HEK293 (cell line): ENCODE results near the gene BLOC1S1.
A peak's percentile ranks its signal among the peaks of the same experiment; 100 is the strongest.

ENCODE experiments used
- CTCF ChIA-PET: fragments of 350-600 bp; formaldehyde crosslinking; extraction: SDS; loops from one replicate; lab custom pipeline; 2021; ENCODE audit warnings: antibody characterized with exemption; lab: Yijun Ruan, JAX
- POLR2A ChIA-PET: fragments of 300-600 bp; formaldehyde crosslinking; extraction: SDS; loops from one replicate; lab custom pipeline; 2020; ENCODE audit warnings: antibody characterized with exemption, inconsistent platforms; lab: Yijun Ruan, JAX
- H3K27ac ChIP-seq: fragments of 200-500 bp; sonication (Bioruptor generic); 2 replicates; pipeline ENCODE4 v1.5.1; 2014; ENCODE audit warnings: low read depth, low read length, control low read depth, inconsistent platforms; ENCODE audit errors: extremely low read depth
- H3K36me3 ChIP-seq, 2 experiments: fragments of 200-500 bp in 1 of 2; sonication (Bioruptor generic) in 1 of 2; 1 replicate in 1 of 2; 2 replicates in 1 of 2; pipeline ENCODE4 v1.5.1; 2014 to 2017; ENCODE audit warnings: inconsistent platforms in 2 of 2, low read length in 2 of 2; ENCODE audit not compliant: control insufficient read depth in 2 of 2, insufficient read depth in 1 of 2
- H3K4me1 ChIP-seq: fragments of 200-500 bp; sonication (Bioruptor generic); 2 replicates; pipeline ENCODE4 v1.5.1; 2014; ENCODE audit warnings: mild to moderate bottlenecking, low read length, inconsistent platforms; ENCODE audit not compliant: control insufficient read depth, insufficient read depth
- H3K4me3 ChIP-seq: 2 replicates; pipeline ENCODE4 v1.5.1; 2011; ENCODE audit warnings: low read depth, mild to moderate bottlenecking, control low read depth, low read length, moderate library complexity
- H3K9me3 ChIP-seq: fragments of 200-500 bp; sonication (Bioruptor generic); 2 replicates; pipeline ENCODE4 v1.5.1; 2014; ENCODE audit warnings: low read depth, low read length, inconsistent platforms; ENCODE audit not compliant: control insufficient read depth, insufficient read depth
- HIC1 ChIP-seq: fragments of 450-650 bp; formaldehyde crosslinking; IDR thresholded peaks from 2 replicates; pipeline ENCODE4 v1.5.1; 2016; ENCODE audit warnings: missing biosample characterization, missing genetic modification characterization
- KLF1 ChIP-seq: fragments of 450-650 bp; formaldehyde crosslinking; IDR thresholded peaks from 2 replicates; pipeline ENCODE4 v1.5.1; 2016; ENCODE audit warnings: missing biosample characterization, missing genetic modification characterization
- PRDM1 ChIP-seq: fragments of 450-650 bp; formaldehyde crosslinking; IDR thresholded peaks from 2 replicates; pipeline ENCODE4; 2016; ENCODE audit warnings: missing biosample characterization, missing genetic modification characterization
- PRDM10 ChIP-seq: fragments of 450-650 bp; formaldehyde crosslinking; IDR thresholded peaks from 2 replicates; pipeline ENCODE4 v1.5.1; 2016; ENCODE audit warnings: missing biosample characterization, missing genetic modification characterization
- SALL2 ChIP-seq: fragments of 450-650 bp; formaldehyde crosslinking; IDR thresholded peaks from 2 replicates; pipeline ENCODE4 v1.5.0; 2017; ENCODE audit warnings: missing biosample characterization, mild to moderate bottlenecking, missing genetic modification characterization, borderline replicate concordance
- ZBTB8A ChIP-seq: fragments of 450-650 bp; formaldehyde crosslinking; IDR thresholded peaks from 2 replicates; pipeline ENCODE4 v1.5.1; 2016; ENCODE audit warnings: missing biosample characterization, missing genetic modification characterization
- ZNF169 ChIP-seq: fragments of 450-650 bp; formaldehyde crosslinking; IDR thresholded peaks from 2 replicates; pipeline ENCODE4 v1.5.1; 2016; ENCODE audit warnings: missing biosample characterization, missing genetic modification characterization
- ZNF18 ChIP-seq: fragments of 450-650 bp; formaldehyde crosslinking; IDR thresholded peaks from 2 replicates; pipeline ENCODE4 v1.5.1; 2016; ENCODE audit warnings: missing biosample characterization, missing genetic modification characterization
- ZNF2 ChIP-seq: fragments of 450-650 bp; formaldehyde crosslinking; IDR thresholded peaks from 2 replicates; pipeline ENCODE4 v1.5.1; 2016; ENCODE audit warnings: missing biosample characterization, missing genetic modification characterization
- ZNF214 ChIP-seq: fragments of 450-650 bp; formaldehyde crosslinking; IDR thresholded peaks from 2 replicates; pipeline ENCODE4 v1.5.1; 2017; ENCODE audit warnings: missing biosample characterization, mild to moderate bottlenecking, missing genetic modification characterization, borderline replicate concordance
- ZNF221 ChIP-seq: fragments of 450-650 bp; formaldehyde crosslinking; IDR thresholded peaks from 2 replicates; pipeline ENCODE4 v1.5.1; 2017; ENCODE audit warnings: missing biosample characterization, missing genetic modification characterization, borderline replicate concordance
- ZNF248 ChIP-seq: fragments of 450-650 bp; formaldehyde crosslinking; IDR thresholded peaks from 2 replicates; pipeline ENCODE4 v1.5.1; 2017; ENCODE audit warnings: missing biosample characterization, missing genetic modification characterization
- ZNF26 ChIP-seq: fragments of 450-650 bp; formaldehyde crosslinking; IDR thresholded peaks from 2 replicates; pipeline ENCODE4 v1.5.1; 2016; ENCODE audit warnings: missing biosample characterization, missing genetic modification characterization
- ZNF341 ChIP-seq: fragments of 450-650 bp; formaldehyde crosslinking; IDR thresholded peaks from 2 replicates; pipeline ENCODE4; 2016; ENCODE audit warnings: low read depth, missing biosample characterization, missing genetic modification characterization
- ZNF398 ChIP-seq: fragments of 450-650 bp; formaldehyde crosslinking; IDR thresholded peaks from 2 replicates; pipeline ENCODE4 v1.5.1; 2017; ENCODE audit warnings: missing biosample characterization, missing genetic modification characterization
- ZNF580 ChIP-seq: fragments of 450-650 bp; formaldehyde crosslinking; IDR thresholded peaks from 2 replicates; pipeline ENCODE4 v1.5.1; 2016; ENCODE audit warnings: missing biosample characterization, missing genetic modification characterization
- ZNF610 ChIP-seq: fragments of 450-650 bp; formaldehyde crosslinking; IDR thresholded peaks from 2 replicates; pipeline ENCODE4 v1.5.1; 2016; ENCODE audit warnings: missing biosample characterization, missing genetic modification characterization, borderline replicate concordance
- ZNF791 ChIP-seq: fragments of 450-650 bp; formaldehyde crosslinking; IDR thresholded peaks from 2 replicates; pipeline ENCODE4 v1.5.1; 2016; ENCODE audit warnings: missing biosample characterization, missing genetic modification characterization
- ZSCAN23 ChIP-seq: fragments of 450-650 bp; formaldehyde crosslinking; IDR thresholded peaks from 2 replicates; pipeline ENCODE4 v1.5.1; 2016; ENCODE audit warnings: missing biosample characterization, missing genetic modification characterization

Gene BLOC1S1

GRCh38 chr12:55728186-55728938 lies 12.5 kb downstream of the BLOC1S1 start (continued):
- no peak for TF ChIP-seq ZNF580
- no peak; the same call in 1 of the 2 replicates for TF ChIP-seq ZBTB8A (tag by site-specific recombination)
- TF ChIP-seq ZNF248 (tag by site-specific recombination) = no peak
- TF ChIP-seq ZNF2 (tag by site-specific recombination) = no peak
- no peak for TF ChIP-seq ZNF214
- TF ChIP-seq KLF1 (tag by site-specific recombination) = 0 out of 2 replicates have a peak, but pooled peaks have one; percentile 12

- Histone ChIP-seq H3K27ac (peak within 1 kb of the TSS; percentile 91), H3K4me3 (peak within 1 kb of the TSS; percentile 77), H3K36me3 (peaks cover 12 to 36% of the 10 kb centered on the region in 2 experiments), H3K4me1 (no peaks in the 10 kb centered on the region; the same call in 1 of the 2 replicates), H3K9me3 (no peaks in the 10 kb centered on the region)
- ChIA-PET POLR2A (interaction anchor here (0.5 to 2.7 kb wide), 20 partner anchors 9 to 474 kb away, joined by 3 to 24 read pairs (median 5); partner anchors contain the start of genes BLOC1S1, DNAJC14, GDF11 and ITGA7), CTCF (interaction anchor here (0.6 to 2.3 kb wide), 11 partner anchors 8 to 1394 kb away, joined by 3 to 37 read pairs (median 4); partner anchors contain the start of gene RDH5)
- TF ChIP-seq ZNF26 (tag by site-specific recombination) (no peak), ZSCAN23 (tag by site-specific recombination) (no peak), PRDM10 (tag by site-specific recombination) (peak; percentile 84), ZNF791 (tag by site-specific recombination) (no peak), ZNF610 (tag by site-specific recombination) (peak; percentile 46; the same call in 1 of the 2 replicates), SALL2 (no peak), ZNF169 (tag by site-specific recombination) (no peak), HIC1 (tag by site-specific recombination) (peak; percentile 93), ZNF341 (tag by site-specific recombination) (peak; percentile 57), ZNF398 (peak; percentile 74), ZNF18 (tag by site-specific recombination) (no peak), ZNF221 (tag by site-specific recombination) (no peak), ZBTB8A (tag by site-specific recombination) (peak; percentile 45; the same call in 1 of the 2 replicates), PRDM1 (0 out of 2 replicates have a peak, but pooled peaks have one; percentile 25)
These were observed 13.3 kb downstream of the BLOC1S1 start, which contains the start of gene CD63 for GRCh38 chr12:55728939-55729818. CD63 (minus strand) TSS chr12:55729009; CDS start chr12:55728341, 668 bp downstream.
